OCI-LY7 (cell line): ENCODE results near the gene NOL6. TPM values are rescaled to one million over a fixed set of nuclear protein-coding genes. Genes with fewer than 3 reads are reported as not detected.

Experiments
- BruUV-seq: library from RNA; stranded (reverse); fragments of 400-500 nt; replicated peaks from 2 replicates; lab custom pipeline; 2021; lab: Mats Ljungman, UMichigan
- CTCF ChIA-PET: fragments of 300-600 bp; sonication (Branson Sonifier 250); formaldehyde crosslinking; loops from one replicate; lab custom pipeline; 2022; ENCODE audit warnings: antibody characterized with exemption; ENCODE audit not compliant: unreplicated experiment; lab: Charles Lee
- POLR2A ChIA-PET: fragments of 300-600 bp; sonication (Branson Sonifier 250); formaldehyde crosslinking; loops from one replicate; lab custom pipeline; 2022; ENCODE audit warnings: antibody characterized with exemption; lab: Charles Lee
- DNase-seq: peaks from one replicate; pipeline ENCODE4 v3.0.0-alpha.2; 2015; ENCODE audit warnings: low spot score
- H2AFZ ChIP-seq: fragments of 200-600 bp; sonication (generic), shearing (Covaris generic); 2 replicates; pipeline ENCODE4 v1.6.1; 2014; ENCODE audit warnings: mild to moderate bottlenecking, antibody characterized with exemption, low read length, moderate library complexity
- H3K27ac ChIP-seq: fragments of 200-600 bp; sonication (generic); 2 replicates; pipeline ENCODE4 v1.5.1; 2014; ENCODE audit warnings: mixed run types, low read depth, mild to moderate bottlenecking, moderate library complexity, low read length, inconsistent platforms; ENCODE audit not compliant: poor library complexity, severe bottlenecking
- H3K36me3 ChIP-seq: fragments of 200-600 bp; sonication (generic); 2 replicates; pipeline ENCODE4 v1.6.1; 2014; ENCODE audit warnings: mild to moderate bottlenecking, antibody characterized with exemption, low read length, moderate library complexity, mixed read lengths; ENCODE audit not compliant: insufficient read depth
- H3K4me1 ChIP-seq: fragments of 200-600 bp; sonication (generic); 2 replicates; pipeline ENCODE4 v1.5.1; 2014; ENCODE audit warnings: mild to moderate bottlenecking, low read length; ENCODE audit not compliant: insufficient read depth, poor library complexity, severe bottlenecking
- H3K4me2 ChIP-seq: fragments of 200-600 bp; sonication (generic); 2 replicates; pipeline ENCODE4 v1.6.1; 2014; ENCODE audit warnings: mild to moderate bottlenecking, low read length
- H3K4me3 ChIP-seq: fragments of 200-600 bp; sonication (generic); 2 replicates; pipeline ENCODE4 v1.5.1; 2014; ENCODE audit warnings: mild to moderate bottlenecking, low read depth, low read length; ENCODE audit not compliant: poor library complexity, severe bottlenecking
- H3K79me2 ChIP-seq: fragments of 200-600 bp; sonication (generic); 2 replicates; pipeline ENCODE4 v1.6.1; 2016; ENCODE audit warnings: low read depth, mild to moderate bottlenecking, low read length, moderate library complexity, mixed read lengths; ENCODE audit not compliant: insufficient read depth
- H3K9me2 ChIP-seq: fragments of 200-600 bp; sonication (generic); 2 replicates; pipeline ENCODE4 v1.6.1; 2016; ENCODE audit warnings: mild to moderate bottlenecking, low read length, mixed read lengths; ENCODE audit not compliant: insufficient read depth
- H3K9me3 ChIP-seq: fragments of 200-600 bp; sonication (generic); 2 replicates; pipeline ENCODE4 v1.6.1; 2014; ENCODE audit warnings: mild to moderate bottlenecking, mixed run types, low read length, mixed read lengths
- H4K20me1 ChIP-seq: fragments of 200-600 bp; sonication (generic); 2 replicates; pipeline ENCODE4 v1.6.1; 2014; ENCODE audit warnings: mild to moderate bottlenecking, antibody characterized with exemption, low read length, moderate library complexity, mixed read lengths; ENCODE audit not compliant: insufficient read depth
- EZH2phosphoT487 ChIP-seq: fragments of 200-600 bp; sonication (generic); IDR thresholded peaks from 2 replicates; pipeline ENCODE4 v1.6.1; 2018; ENCODE audit warnings: low read depth, borderline replicate concordance, mild to moderate bottlenecking, mixed run types, antibody characterized with exemption, low read length, moderate library complexity, mixed read lengths
- intact Hi-C: fragments of 100-400 bp; cut with micrococcal nuclease; formaldehyde crosslinking; loops from one replicate; pipeline ENCODE4 v1.10.0; 2022; ENCODE audit not compliant: unreplicated experiment
- total RNA-seq, 2 experiments: library from RNA; depleted of rRNA in 1 of 2; stranded (reverse); fragments of >200 nt in 1 of 2; shearing (Covaris generic) in 1 of 2; gene quantifications; 2 replicates each; pipeline ENCODE4 v1.2.3, GENCODE V29; 2014 to 2022
- TF ChIP-seq, protein P1 (sequence below): fragments of 200-600 bp; sonication (generic); conservative IDR thresholded peaks from 2 replicates; pipeline ENCODE4 v1.5.1; 2014; ENCODE audit warnings: mild to moderate bottlenecking, antibody characterized with exemption, low read length, moderate library complexity, mixed read lengths

Gene NOL6
- total RNA-seq, 2 experiments from 2014 or later, result 28.8 to 30.9 TPM

DNA sequence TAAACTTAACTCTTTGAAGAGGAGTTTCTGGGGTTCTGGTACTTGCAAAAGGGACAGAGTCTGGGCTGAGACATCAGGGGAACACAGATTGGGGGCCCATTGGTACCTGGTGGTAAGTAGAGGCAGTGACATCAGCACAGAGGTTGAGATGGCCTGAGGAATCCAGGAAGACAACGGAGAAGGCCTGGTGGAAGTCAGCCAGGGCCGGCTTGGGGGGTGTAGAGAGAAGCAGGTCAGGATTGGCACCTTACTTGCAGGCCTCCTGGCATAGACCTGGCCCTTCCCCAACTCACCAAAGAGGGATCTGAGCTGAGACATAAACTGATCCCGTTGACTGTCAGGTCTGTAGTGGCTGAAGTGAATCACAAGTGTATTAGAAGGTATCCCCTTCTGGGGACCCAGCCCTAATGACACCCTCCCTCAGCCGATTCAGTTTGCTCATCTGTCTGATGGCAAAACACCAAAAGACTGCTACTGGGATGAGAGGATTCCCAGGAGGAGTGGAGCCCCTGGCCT is 5.5 kb downstream of the NOL6 start:
- Histone ChIP-seq H3K4me1 (peaks cover 12% of the 10 kb centered on the region), H3K4me2 (no peak overlapping the region), H3K36me3 (peaks cover 89% of the 10 kb centered on the region), H3K79me2 (peaks cover 18% of the 10 kb centered on the region), H3K27ac (no peak overlapping the region), H2AFZ (no peak overlapping the region), H3K9me3 (no peaks in the 10 kb centered on the region), H4K20me1 (no peaks in the 10 kb centered on the region; the same call in 1 of the 2 replicates), H3K9me2 (no peaks in the 10 kb centered on the region), H3K4me3 (no peak overlapping the region)
- DNase-seq, result no peak
- TF ChIP-seq, protein P1, sequence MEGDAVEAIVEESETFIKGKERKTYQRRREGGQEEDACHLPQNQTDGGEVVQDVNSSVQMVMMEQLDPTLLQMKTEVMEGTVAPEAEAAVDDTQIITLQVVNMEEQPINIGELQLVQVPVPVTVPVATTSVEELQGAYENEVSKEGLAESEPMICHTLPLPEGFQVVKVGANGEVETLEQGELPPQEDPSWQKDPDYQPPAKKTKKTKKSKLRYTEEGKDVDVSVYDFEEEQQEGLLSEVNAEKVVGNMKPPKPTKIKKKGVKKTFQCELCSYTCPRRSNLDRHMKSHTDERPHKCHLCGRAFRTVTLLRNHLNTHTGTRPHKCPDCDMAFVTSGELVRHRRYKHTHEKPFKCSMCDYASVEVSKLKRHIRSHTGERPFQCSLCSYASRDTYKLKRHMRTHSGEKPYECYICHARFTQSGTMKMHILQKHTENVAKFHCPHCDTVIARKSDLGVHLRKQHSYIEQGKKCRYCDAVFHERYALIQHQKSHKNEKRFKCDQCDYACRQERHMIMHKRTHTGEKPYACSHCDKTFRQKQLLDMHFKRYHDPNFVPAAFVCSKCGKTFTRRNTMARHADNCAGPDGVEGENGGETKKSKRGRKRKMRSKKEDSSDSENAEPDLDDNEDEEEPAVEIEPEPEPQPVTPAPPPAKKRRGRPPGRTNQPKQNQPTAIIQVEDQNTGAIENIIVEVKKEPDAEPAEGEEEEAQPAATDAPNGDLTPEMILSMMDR, result no peak
- TF ChIP-seq EZH2phosphoT487, result no peak
- POLR2A ChIA-PET, result interaction anchor here (1.3 kb wide), 1 partner anchor 14 kb away, joined by 3 read pairs; no protein-coding TSS in a partner anchor
- BruUV-seq, result no TSS peak
- intact Hi-C loops, result loop anchor here (5.0 kb wide), 1 partner anchor 51 kb away; no protein-coding TSS in a partner anchor
- CTCF ChIA-PET, result interaction anchor here (0.6 to 2.9 kb wide), 2 partner anchors 10 to 15 kb away, joined by 3 to 22 read pairs; no protein-coding TSS in a partner anchor

DNA sequence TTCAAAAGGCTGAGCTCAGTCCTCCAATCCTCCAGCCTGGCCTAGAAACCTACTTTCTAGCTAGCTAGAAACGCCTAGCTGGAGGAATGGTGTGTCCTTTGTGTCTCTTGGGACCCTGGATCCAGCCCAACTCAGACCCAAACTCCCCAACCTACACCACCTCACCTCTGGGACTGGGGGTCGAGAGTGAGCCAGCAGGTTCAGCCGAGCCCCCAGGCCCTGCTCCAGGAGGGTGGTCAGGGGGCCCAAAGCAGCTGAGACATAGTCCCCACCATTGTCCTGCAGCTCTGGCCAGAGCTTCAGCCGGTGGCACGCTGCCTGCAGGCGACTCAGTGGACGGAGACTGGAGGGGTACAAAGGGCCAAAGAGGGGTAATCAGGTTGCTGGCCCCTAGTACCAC is 6.2 kb downstream of the NOL6 start:
- Histone ChIP-seq H3K9me3 (no peaks in the 10 kb centered on the region), H3K4me2 (no peak overlapping the region), H4K20me1 (no peaks in the 10 kb centered on the region; the same call in 1 of the 2 replicates), H3K9me2 (no peaks in the 10 kb centered on the region), H3K79me2 (peaks cover 11% of the 10 kb centered on the region), H3K4me1 (peaks cover 8% of the 10 kb centered on the region), H3K36me3 (peaks cover 97% of the 10 kb centered on the region), H3K4me3 (no peak overlapping the region), H3K27ac (no peak overlapping the region), H2AFZ (no peak overlapping the region)
- TF ChIP-seq, protein P1, result no peak
- no peak for TF ChIP-seq EZH2phosphoT487
- no peak for DNase-seq
- BruUV-seq, result no TSS peak
- intact Hi-C loops, result loop anchor here (5.0 kb wide), 1 partner anchor 50 kb away; no protein-coding TSS in a partner anchor
- ChIA-PET CTCF (interaction anchor here (1.7 to 2.9 kb wide), 2 partner anchors 14 to 64 kb away, joined by 9 to 22 read pairs; no protein-coding TSS in a partner anchor), POLR2A (interaction anchor here (1.3 kb wide), 1 partner anchor 13 kb away, joined by 3 read pairs; no protein-coding TSS in a partner anchor)
